ENCODE results near the gene CADPS.

The CADPS gene

GRCh38 chr3:62874711-62875557 is at the start of gene CADPS:
TSS of gene CADPS (minus strand) at chr3:62875416. CDS start at chr3:62875029, 387 bp downstream.
- peak; percentile 2 for DNase-seq (ENCODE audit: low read depth)

GRCh38 chr3:62923066-62923465 is 47.9 kb upstream of the CADPS start:
- no peak for DNase-seq (ENCODE audit: low read depth)

DNA sequence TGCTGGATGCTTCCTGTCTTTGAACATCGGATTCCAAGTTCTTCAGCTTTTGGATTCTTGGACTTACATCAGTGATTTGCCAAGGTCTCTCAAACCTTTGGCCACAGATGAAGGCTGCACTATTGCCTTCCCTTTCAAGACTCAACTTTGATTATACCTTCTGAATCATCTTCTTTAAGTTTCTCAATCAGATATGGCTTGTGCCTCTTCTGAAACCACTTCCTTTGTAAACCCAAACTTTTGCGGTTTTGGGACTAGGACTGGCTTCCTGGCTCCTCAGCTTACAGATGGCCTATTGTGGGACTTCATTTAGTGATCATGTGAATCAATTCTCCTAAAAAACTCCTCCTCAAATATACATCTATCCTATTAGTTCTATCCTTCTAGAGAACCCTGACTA is 47.1 kb upstream of the CADPS start:
- peak; percentile 12 for DNase-seq (ENCODE audit: low read depth)

- no peak for DNase-seq (ENCODE audit: low read depth)
These were observed 45.2 kb upstream of the CADPS start for GRCh38 chr3:62920466-62920784.

GRCh38 chr3:62919784-62920465 is 44.7 kb upstream of the CADPS start:
- no peak for DNase-seq (ENCODE audit: low read depth)

GRCh38 chr3:62918777-62919176 is 43.6 kb upstream of the CADPS start:
- DNase-seq (ENCODE audit: low read depth), result no peak

DNA sequence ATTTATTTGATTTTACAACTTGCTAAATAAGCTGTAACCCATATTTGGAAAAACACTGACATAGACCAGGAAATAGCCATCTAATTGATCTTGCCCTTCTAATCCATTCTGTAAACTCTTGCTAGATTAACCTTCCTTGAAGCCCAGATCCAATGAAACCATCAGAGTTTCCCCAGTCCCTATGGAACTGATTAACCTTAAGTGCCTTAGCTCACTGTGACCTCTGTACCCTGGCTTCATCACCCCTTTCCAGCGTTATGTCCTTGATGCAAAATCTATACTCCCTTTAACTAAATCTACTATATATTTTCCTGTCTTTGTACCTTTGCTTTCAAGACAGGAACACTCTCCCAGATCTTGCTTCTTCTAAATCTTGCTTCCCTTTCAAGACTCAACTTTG is 42.9 kb upstream of the CADPS start:
- no peak for DNase-seq (ENCODE audit: low read depth)

DNA sequence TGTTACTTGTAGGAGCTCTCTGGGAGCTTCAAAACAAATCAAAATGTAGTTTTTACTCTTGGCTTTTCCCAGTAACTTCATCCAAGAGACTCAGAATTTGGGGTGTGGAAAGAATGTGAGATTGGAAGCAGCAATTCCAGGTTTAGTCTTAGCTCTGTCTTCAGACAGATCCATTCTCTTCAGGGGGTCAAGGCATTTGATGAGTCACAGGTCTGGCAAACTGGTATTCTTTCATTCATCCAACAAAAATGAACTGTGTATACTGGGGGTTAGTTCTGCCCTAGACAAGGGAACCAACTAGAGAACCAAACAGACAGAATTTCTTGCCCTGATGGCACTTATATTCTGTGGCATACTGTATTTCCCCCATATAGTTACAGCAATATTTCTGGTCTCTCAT is 36.3 kb upstream of the CADPS start:
- DNase-seq (ENCODE audit: low read depth), result no peak

- no peak for DNase-seq (ENCODE audit: low read depth)
These were observed 30.1 kb upstream of the CADPS start for GRCh38 chr3:62905331-62905730.

DNA sequence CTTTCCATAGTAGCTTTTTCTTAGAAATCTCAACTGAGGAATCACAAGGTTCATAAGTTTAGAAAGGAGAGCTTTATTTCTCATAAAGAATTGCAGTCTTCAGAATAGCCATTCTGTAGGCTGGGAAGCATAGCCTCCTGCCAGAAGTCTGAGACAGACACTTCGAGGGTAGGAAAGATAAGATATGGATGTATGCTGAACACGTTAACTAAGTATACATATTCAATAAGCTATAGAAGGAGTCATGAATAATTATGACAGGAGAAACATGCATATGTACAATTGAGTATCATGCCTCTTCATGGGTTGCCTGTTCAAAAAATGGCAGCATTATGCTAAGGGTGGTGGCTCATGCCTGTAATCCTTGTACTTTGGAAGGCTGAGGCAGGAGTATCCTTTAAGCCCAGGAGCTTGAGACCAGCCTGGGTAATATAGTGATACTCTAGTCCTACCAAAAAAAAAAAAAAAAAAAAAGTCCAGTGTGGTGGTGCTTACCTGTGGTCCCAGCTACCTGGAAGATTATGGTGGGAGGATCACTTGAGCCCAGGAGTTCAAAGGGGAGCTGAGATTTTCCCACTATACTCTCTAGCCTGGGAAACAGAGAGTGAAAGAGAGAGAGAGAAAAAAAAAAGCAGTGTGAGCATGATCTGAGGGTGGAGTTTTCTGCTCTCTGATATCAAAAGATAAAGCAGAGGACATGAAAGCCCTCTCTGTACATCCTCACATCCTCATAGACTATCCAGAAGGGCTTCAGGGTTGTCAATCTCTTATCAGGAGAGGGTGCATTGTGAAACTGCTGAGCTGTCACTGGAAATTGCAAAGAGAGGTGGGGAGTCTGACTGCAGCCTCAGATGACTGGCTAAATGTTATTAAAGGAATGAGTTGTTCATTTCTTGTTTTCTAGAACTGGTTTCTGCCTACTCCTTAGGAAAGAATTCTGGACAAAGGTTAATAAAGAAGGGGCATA is 23.6 kb upstream of the CADPS start:
- DNase-seq (ENCODE audit: low read depth), result no peak

- DNase-seq (ENCODE audit: low read depth), result no peak
These were observed 20.7 kb upstream of the CADPS start for GRCh38 chr3:62895901-62896300.

DNA sequence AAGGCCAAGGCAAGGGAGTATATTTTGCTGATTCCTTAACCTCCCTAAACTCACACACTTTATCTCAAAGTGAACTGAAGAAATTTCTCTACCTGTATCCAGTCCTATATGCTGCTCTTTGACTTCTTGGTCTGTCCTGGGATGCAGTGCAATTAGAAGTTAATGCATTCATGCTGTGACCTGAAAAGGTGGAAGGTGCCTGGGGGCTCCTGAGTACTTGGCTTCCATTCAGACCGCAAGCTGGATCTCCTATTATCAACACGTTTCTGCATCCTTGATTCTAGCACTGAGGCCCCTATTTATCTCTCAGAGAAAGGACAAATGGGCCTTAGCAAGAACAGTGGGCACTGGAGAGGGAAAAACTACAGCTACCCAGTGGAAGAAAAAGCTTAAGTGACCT is 17.7 kb upstream of the CADPS start:
- no peak for DNase-seq (ENCODE audit: low read depth)

DNA sequence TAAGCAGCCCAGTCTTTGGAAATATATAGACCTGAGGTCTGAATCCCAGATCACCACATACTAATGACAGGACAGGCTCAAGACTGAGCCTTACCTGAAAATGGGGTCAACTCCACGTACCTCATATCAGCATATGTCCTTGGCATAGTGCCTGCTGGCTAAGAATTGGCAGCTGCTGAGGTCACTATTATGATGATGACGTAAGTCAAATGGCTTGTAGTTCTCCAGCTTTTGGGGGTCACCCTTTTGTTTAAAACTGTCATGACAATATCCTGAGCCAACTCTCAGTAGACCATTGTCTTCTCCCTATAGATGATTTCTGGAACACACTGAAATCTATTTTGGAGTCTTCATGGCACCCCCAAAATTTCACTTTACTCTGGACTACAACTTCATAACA is 16.8 kb upstream of the CADPS start:
- DNase-seq (ENCODE audit: low read depth), result no peak

DNA sequence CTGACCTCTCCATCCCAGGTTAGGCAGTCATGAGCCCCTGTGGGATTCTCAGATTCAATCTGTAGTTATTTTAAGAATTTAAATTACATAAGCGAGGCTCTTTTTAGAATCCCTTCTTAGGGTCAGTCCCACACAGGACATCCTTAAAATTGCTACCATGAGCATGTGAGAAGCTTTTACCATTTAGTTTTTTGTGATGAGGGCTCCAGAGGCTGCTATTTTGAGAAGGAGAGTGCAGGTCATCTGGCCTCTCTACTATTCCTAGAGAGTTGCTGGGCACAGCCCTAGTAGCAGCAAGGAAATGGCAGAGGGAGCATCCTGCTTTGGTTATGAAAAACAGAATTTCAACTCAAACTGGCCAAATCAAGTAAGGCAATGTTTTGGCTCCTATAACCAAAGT is 13.6 kb upstream of the CADPS start:
- no peak for DNase-seq (ENCODE audit: low read depth)

- DNase-seq (ENCODE audit: low read depth), result no peak
These were observed 13.0 kb upstream of the CADPS start for GRCh38 chr3:62888180-62888579.

DNA sequence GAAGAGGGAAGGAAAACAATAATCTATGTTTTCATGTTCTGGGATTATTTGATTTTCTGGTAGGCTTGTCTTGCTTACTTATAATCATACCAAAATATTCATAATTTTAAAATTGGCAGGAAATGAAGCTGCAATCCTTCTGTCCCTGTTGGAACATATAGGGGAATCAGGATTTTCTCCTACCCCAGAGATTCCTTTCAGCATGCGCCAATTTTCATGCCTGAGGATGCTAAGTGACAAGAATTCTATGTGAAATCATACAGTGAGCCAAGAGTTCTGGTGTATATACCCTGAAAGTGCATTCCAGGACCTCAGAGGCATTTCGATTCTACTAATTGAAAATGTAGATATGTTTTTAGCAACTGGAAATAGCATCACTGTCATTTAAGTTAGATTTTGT is 9.9 kb upstream of the CADPS start:
- DNase-seq (ENCODE audit: low read depth), result no peak

DNA sequence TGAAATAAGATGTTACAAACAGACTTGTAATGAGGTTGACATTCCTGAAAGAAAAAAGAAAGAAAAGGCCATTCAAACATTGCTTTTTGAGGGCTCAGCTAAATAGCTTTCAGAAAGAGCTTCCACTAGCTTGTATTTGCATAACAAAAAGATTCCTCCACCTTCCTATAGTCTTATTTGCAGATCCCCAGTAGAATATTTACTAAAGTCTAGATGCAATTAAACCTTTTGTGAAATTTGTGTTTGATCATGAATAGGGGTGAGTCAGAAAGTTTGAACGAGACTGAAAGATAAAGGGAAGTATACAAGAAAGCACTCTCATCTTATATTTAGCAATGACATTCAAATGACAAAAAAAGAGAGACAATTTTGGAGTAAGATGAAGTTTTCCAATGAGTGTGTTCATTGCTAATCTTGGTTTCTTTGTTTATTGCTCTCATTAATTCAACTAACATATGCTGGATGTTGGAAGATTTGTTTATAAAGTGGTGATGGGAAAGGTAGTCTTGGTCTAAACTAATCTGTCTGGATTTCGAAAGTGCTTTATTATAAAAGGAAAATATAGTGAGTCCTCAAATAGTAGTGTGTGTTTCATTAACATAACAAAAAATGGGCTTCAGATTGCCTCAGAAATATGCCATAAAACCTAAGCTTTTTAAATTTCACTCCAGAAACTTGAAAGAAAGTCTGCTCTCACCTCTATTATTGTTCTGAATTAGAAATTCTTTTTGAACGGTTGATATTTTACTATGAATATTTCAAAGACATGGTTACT is 9.1 kb upstream of the CADPS start:
- no peak for DNase-seq (ENCODE audit: low read depth)

DNA sequence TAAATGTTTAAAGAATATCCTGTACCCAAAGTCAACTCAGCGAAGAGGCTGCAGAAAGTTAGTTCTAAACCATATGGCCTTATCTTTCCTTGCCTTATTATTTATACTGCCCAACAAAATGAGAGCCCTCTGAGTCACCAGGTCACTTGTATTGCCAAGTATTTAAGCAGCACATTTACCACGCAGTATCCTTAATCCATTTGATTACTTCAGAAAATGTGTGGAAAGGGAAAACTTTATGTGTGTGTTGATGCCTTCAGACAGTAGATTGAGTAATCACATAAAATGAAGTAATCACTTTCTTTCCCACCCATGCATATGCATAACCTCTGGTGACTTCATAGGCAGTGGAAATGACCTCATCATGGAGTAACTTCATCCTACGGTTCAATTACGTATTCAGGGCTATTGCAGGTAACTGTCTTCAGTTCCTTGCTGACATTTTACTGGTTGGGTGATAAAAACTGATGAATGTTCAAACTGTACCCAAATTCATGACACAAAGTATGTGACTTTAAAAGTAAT is 7.5 kb upstream of the CADPS start:
- DNase-seq (ENCODE audit: low read depth), result no peak

DNA sequence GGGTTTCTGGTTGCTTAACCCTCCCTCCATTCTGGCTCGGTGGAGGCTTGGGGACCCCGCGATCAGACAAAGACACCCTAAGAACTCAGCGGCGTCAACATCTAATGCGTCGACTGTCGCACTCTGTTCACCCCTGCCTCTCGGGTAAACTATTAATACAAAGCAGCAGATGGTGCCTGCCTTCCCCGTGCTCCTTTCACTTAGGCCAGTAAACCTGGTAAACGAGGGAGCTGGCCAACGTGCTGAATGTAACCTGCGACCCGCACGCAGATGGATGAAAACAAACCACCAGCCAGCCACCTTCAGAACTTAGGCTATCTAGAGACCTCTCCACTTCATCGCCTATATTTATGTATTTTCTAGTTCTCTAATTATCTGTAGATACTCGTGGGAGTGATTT is 848 bp upstream of the CADPS start:
- DNase-seq (ENCODE audit: low read depth), result peak; percentile 2

DNA sequence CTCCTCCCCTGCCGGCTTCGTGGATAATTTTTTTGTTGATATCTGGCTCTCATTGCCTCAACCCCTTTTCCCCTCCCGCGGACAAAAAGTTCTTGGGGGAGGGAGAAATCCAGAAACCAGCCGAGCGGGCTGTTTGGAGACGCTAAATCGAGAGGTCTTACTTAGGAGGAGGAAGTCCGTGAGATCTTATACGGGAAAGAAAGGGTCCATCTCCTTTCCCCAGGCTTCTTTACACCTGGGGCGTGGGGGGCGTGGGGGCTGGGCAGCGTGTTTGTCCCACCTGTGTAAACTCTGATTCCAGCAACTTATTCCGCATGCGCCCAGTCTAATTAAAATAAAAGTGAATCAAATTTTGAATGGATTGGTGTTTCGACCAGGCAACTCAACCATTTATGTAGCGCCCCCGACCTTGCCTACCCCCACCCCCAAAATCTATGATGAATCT is 364 bp upstream of the CADPS start:
- DNase-seq (ENCODE audit: low read depth), result no peak

Data from fibroblast of gingiva (primary cell).